Activated T-cell treated with anti-CD3 and anti-CD28 coated beads, Interleukin-2, amount 50 U/mL, for 24 hours (primary cell): ENCODE results near the gene FAM13A.

Source experiments
- DNase-seq: peaks from one replicate; pipeline ENCODE4 v3.0.0-alpha.2; 2020
- H3K27ac Mint-ChIP-seq: 2 replicates; pipeline ENCODE4 v1.8.0; 2020; ENCODE audit warnings: mild to moderate bottlenecking, mixed read lengths
- H3K27me3 Mint-ChIP-seq: 2 replicates; pipeline ENCODE4 v1.8.0; 2020; ENCODE audit warnings: mixed read lengths
- H3K36me3 Mint-ChIP-seq: 2 replicates; pipeline ENCODE4 v1.8.0; 2020; ENCODE audit warnings: low read depth, mixed read lengths
- H3K4me1 Mint-ChIP-seq: 2 replicates; pipeline ENCODE4 v1.8.0; 2020; ENCODE audit warnings: low read depth, mixed read lengths
- H3K4me3 Mint-ChIP-seq: 2 replicates; pipeline ENCODE4 v1.8.0; 2020; ENCODE audit warnings: mild to moderate bottlenecking, moderate library complexity, mixed read lengths
- H3K9me3 Mint-ChIP-seq: 2 replicates; pipeline ENCODE4 v1.8.0; 2020; ENCODE audit warnings: mixed read lengths

Gene FAM13A

GRCh38 chr4:89056292-89056952, 563 bp downstream of the FAM13A start:
- no peak overlapping the region for H3K4me3 Mint-ChIP-seq
- peaks cover 11% of the 10 kb centered on the region for H3K9me3 Mint-ChIP-seq
- H3K27me3 Mint-ChIP-seq, result peaks cover 20% of the 10 kb centered on the region
- no peaks in the 10 kb centered on the region for H3K36me3 Mint-ChIP-seq
- peaks cover 36% of the 10 kb centered on the region for H3K4me1 Mint-ChIP-seq
- H3K27ac Mint-ChIP-seq, result no peak overlapping the region
- no peak for DNase-seq

DNA sequence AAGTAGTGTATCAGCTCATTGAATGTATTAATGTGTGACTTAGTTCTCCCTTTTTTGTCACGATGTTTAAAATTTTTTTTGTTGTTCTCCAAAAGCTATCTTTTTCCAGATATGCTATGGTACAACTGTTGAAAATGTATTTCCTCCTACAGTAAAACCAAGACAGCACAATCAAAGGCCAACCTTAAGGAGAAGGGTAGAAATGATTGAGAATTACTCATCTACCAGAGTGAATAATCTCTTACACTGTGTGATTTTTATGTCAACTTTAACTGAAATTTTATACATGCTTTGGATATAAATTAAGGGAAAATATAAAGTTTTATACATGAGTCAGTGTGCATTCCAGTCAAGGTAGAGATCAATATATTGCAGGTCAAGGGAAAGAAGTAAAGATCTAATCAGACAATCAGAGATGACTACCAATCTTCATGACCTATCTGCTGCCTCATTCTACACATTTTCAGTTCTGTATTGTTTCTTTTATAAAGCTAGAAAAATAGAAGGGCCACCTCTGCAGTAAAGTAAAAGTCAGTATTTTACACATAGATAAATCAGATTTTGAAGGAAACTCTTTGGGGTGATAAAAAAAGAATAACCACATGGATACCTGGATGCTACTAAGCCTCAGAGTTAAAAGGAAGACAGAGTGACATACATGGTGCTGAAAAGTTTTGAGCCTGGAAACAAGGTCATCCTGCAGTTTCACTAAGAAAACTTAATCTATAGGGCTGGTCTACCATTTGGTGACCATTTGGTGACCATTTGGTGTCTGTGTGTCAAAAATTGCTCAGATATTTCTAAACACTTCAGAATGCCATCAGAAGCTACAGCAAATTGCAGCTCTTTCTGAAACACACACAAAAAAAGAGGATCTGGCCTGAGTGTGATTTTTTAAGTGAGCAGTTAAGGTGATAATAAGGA, 1.6 kb downstream of the FAM13A start:
- no peak for DNase-seq
- Mint-ChIP-seq H3K27me3 (peaks cover 20% of the 10 kb centered on the region), H3K9me3 (peaks cover under 1% of the 10 kb centered on the region), H3K4me3 (no peak overlapping the region), H3K4me1 (peaks cover 36% of the 10 kb centered on the region), H3K36me3 (no peaks in the 10 kb centered on the region), H3K27ac (peak overlapping the region; percentile 18)

DNA sequence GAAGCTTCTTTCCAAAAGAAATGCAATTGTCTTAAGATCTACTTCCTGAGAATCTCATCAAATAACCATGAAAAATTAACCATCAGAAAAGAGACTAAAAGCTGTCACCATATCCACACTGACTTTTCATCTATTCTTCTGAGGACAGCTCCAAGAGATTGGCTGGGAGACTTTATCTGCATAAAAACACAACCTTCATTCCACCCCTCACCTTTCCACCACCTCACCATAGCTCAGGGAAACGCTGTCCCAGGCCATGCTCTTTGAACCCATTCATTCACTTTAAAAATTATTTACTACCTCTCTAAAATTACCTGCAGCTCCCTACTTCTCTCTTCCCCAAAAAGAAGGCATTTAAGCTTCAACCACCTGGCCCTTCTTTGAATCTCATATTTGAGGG, 2.4 kb downstream of the FAM13A start:
- Mint-ChIP-seq H3K4me3 (no peak overlapping the region), H3K27me3 (peaks cover 20% of the 10 kb centered on the region), H3K4me1 (peaks cover 36% of the 10 kb centered on the region), H3K36me3 (no peaks in the 10 kb centered on the region), H3K27ac (no peak overlapping the region), H3K9me3 (no peaks in the 10 kb centered on the region)
- no peak for DNase-seq

DNA sequence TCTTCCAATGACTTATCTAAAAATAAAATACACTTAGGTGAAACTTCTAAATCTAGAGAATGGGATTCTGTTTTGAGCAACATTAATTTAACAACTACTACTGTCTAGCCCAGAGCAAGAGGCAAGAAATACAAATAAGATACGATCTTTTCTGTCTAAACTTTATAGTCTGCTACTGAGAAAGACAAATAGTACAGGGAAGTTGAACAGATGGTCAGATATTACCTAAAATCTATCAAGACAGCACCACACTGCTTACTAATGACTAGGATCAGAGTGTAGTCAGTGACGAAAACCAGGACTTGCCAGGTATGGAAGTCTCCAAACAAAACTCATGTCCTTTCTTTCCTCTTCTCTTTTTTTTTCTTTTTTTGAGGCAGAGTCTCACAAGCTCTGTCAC, 7.1 kb downstream of the FAM13A start:
- Mint-ChIP-seq H3K27me3 (peaks cover 13% of the 10 kb centered on the region), H3K27ac (no peak overlapping the region), H3K36me3 (no peaks in the 10 kb centered on the region), H3K9me3 (no peaks in the 10 kb centered on the region), H3K4me1 (peaks cover 5% of the 10 kb centered on the region), H3K4me3 (no peak overlapping the region)
- DNase-seq, result no peak

- peaks cover 9% of the 10 kb centered on the region for H3K27me3 Mint-ChIP-seq
- H3K4me1 Mint-ChIP-seq, result no peaks in the 10 kb centered on the region
- H3K36me3 Mint-ChIP-seq, result no peaks in the 10 kb centered on the region
- H3K4me3 Mint-ChIP-seq, result no peak overlapping the region
- no peak overlapping the region for H3K27ac Mint-ChIP-seq
- no peak for DNase-seq
- no peaks in the 10 kb centered on the region for H3K9me3 Mint-ChIP-seq
These were observed 7.9 kb downstream of the FAM13A start for GRCh38 chr4:89048906-89049601.

DNA sequence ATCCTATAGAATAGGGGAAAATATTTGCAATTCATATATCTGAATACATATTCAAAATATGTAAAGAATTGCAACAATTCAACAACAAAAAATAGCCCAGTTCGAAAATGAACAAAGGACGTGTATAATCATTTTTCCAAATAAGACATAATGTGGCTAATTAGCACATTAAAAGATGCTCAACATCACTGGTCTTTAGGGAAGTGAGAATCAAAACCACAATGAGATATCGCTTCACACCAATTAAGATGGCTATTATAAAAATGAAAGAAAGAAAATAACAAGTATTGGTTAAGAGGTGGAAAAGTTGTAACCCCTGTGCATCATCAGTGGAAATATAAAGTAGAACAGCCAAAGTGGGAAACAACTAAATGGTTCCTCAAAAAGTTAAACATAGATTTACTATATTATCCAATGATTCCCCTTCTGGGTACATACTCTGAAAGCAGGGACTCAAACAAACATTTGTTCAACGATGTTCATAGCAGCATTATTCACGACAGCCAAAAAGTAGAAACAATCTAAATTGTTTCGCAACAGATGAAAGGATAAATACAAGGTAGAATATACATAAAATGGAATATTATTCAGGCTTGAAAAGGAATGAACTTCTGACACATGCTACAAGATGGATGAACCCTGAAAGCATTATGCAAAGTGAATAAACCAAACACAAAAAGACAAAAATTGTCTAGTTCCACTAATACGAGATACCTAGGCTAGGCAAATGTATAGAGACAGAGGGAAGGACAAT, 12.7 kb downstream of the FAM13A start:
- H3K27ac Mint-ChIP-seq, result no peak overlapping the region
- H3K9me3 Mint-ChIP-seq, result no peaks in the 10 kb centered on the region
- H3K27me3 Mint-ChIP-seq, result peaks cover 11% of the 10 kb centered on the region
- H3K4me3 Mint-ChIP-seq, result no peak overlapping the region
- H3K4me1 Mint-ChIP-seq, result no peaks in the 10 kb centered on the region
- no peaks in the 10 kb centered on the region for H3K36me3 Mint-ChIP-seq
- DNase-seq, result no peak

- H3K4me1 Mint-ChIP-seq, result no peaks in the 10 kb centered on the region
- H3K27ac Mint-ChIP-seq, result no peak overlapping the region
- no peaks in the 10 kb centered on the region for H3K36me3 Mint-ChIP-seq
- DNase-seq, result no peak
- no peaks in the 10 kb centered on the region for H3K9me3 Mint-ChIP-seq
- H3K27me3 Mint-ChIP-seq, result peaks cover 11% of the 10 kb centered on the region
- no peak overlapping the region for H3K4me3 Mint-ChIP-seq
These were observed 14.9 kb downstream of the FAM13A start for GRCh38 chr4:89042055-89042454.

- Mint-ChIP-seq H3K27ac (no peak overlapping the region), H3K36me3 (no peaks in the 10 kb centered on the region), H3K9me3 (peaks cover 10% of the 10 kb centered on the region), H3K4me1 (no peaks in the 10 kb centered on the region), H3K27me3 (peaks cover 11% of the 10 kb centered on the region), H3K4me3 (no peak overlapping the region)
- no peak for DNase-seq
These were observed 17.2 kb downstream of the FAM13A start for GRCh38 chr4:89039730-89040338.

GRCh38 chr4:89036535-89036934, 20.4 kb downstream of the FAM13A start:
- no peak overlapping the region for H3K27ac Mint-ChIP-seq
- no peak for DNase-seq
- H3K27me3 Mint-ChIP-seq, result peaks cover 6% of the 10 kb centered on the region
- no peak overlapping the region for H3K4me3 Mint-ChIP-seq
- no peaks in the 10 kb centered on the region for H3K4me1 Mint-ChIP-seq
- H3K36me3 Mint-ChIP-seq, result no peaks in the 10 kb centered on the region
- peaks cover 11% of the 10 kb centered on the region for H3K9me3 Mint-ChIP-seq

DNA sequence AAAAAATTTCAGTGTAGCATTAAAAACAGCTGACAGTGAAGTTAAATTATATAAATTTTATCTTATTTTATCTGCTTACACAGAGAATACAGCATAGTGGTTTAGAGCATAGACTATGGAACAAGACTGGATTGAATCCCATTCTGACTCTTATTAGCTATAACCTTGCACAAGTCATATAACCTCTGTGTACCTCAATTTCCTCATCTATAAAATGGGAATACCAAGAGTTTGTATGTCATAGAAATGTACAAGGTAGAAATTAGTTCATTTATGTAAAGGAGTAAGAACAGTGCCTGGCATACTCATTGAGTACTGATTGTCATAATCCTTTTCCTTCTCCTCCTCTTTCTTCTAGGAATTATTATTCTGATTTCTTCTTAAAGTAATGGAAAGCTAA, 25.7 kb downstream of the FAM13A start:
- Mint-ChIP-seq H3K4me1 (peaks cover 10% of the 10 kb centered on the region), H3K27ac (no peak overlapping the region), H3K27me3 (peaks cover 3% of the 10 kb centered on the region), H3K36me3 (no peaks in the 10 kb centered on the region), H3K9me3 (peaks cover 10% of the 10 kb centered on the region), H3K4me3 (no peak overlapping the region)
- DNase-seq, result no peak

DNA sequence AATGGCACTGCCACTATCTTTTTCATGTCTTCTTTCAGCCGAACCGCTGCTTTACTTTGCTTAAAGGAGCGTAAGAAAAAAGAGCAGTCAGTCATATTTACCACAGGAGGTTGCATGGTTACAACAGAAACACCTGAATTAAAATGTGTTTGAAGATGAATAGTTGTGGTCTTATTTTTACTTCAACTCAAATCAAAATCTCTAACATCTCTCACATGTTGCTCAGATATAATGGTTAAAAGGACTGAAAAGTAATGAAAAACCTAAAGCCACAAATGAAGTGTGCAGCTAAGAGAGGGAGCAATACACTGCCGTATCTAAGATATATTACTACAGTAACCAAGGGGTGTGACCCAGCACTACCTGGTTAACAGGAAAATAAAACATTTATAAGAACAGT, 27.4 kb downstream of the FAM13A start:
- DNase-seq, result no peak
- H3K27me3 Mint-ChIP-seq, result peaks cover 3% of the 10 kb centered on the region
- no peak overlapping the region for H3K27ac Mint-ChIP-seq
- no peaks in the 10 kb centered on the region for H3K36me3 Mint-ChIP-seq
- H3K4me3 Mint-ChIP-seq, result no peak overlapping the region
- H3K4me1 Mint-ChIP-seq, result peaks cover 10% of the 10 kb centered on the region
- H3K9me3 Mint-ChIP-seq, result no peaks in the 10 kb centered on the region

DNA sequence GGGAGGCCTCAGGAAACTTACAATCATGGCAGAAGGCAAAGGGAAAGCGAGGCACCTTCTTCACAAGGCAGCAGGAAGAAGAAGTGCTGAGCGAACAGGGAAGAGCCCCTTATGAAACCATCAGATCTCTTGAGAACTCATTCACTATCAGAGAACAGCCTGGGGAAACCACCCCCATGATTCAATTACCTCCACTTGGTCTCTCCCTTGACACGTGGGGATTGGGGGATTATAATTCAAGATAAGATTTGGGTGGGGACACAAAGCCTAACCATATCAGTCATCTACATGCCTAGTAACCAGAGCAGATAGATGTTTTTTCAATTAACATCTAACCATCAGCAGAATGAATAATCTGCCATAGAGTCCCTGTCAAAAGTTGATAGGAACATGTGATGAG, 30.4 kb downstream of the FAM13A start:
- peaks cover 3% of the 10 kb centered on the region for H3K27me3 Mint-ChIP-seq
- peaks cover 10% of the 10 kb centered on the region for H3K4me1 Mint-ChIP-seq
- DNase-seq, result no peak
- no peak overlapping the region for H3K4me3 Mint-ChIP-seq
- no peaks in the 10 kb centered on the region for H3K9me3 Mint-ChIP-seq
- no peak overlapping the region for H3K27ac Mint-ChIP-seq
- no peaks in the 10 kb centered on the region for H3K36me3 Mint-ChIP-seq

- no peak for DNase-seq
- Mint-ChIP-seq H3K4me1 (peaks cover 4% of the 10 kb centered on the region), H3K9me3 (no peaks in the 10 kb centered on the region), H3K36me3 (no peaks in the 10 kb centered on the region), H3K4me3 (no peak overlapping the region), H3K27ac (no peak overlapping the region), H3K27me3 (peaks cover 3% of the 10 kb centered on the region)
These were observed 32.8 kb downstream of the FAM13A start for GRCh38 chr4:89024051-89024675.
